ENCODE data around the gene CEP131.

The CEP131 gene

DNA sequence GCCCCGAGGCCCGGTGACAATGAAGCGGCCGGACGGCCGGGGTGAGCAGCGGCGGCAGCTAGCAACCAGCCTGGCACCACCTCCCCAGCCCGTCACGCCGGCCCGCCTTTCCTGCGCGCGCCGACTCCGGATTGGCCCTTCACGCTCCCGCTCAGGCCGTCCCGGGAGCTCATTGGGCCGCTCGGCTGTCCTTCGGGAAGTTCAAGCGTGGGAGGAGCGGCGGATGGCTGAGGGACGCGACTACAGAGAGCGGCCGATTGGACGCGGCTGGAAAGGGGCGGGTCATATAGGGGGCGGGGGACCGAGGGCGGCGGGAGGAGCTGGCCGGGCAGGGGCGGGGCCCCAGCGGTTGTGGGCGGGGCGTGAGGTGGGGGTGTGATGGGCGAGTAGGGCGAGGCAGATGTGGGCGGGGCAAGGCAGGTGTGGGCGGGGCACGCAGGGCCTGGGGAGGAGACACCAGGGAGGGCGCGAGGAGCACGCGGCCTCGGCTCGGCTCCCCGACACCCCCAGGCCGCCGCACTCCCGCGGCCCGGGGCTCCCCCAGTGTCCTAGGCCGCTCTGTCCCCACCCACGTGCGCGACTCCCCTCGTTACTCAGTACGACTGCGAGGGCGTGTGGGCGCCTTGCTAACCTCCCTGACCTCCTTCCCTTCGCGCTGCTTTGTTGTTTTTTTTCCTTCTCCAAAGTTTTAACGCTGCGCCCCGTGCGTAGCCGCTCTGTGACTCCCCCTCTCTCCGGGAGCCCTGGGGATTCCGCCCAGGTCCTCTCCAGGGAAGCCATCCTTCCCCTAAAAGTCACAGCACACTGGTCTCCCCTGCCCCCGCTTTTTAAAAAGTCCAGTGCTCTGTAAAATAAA, at the start of gene CEP131:
CEP131 (minus strand) TSS at position 60 of the 856 bp plus-strand sequence. CDS start 2,909 bp downstream, outside the sequence.
- TF ChIP-seq, protein P1, sequence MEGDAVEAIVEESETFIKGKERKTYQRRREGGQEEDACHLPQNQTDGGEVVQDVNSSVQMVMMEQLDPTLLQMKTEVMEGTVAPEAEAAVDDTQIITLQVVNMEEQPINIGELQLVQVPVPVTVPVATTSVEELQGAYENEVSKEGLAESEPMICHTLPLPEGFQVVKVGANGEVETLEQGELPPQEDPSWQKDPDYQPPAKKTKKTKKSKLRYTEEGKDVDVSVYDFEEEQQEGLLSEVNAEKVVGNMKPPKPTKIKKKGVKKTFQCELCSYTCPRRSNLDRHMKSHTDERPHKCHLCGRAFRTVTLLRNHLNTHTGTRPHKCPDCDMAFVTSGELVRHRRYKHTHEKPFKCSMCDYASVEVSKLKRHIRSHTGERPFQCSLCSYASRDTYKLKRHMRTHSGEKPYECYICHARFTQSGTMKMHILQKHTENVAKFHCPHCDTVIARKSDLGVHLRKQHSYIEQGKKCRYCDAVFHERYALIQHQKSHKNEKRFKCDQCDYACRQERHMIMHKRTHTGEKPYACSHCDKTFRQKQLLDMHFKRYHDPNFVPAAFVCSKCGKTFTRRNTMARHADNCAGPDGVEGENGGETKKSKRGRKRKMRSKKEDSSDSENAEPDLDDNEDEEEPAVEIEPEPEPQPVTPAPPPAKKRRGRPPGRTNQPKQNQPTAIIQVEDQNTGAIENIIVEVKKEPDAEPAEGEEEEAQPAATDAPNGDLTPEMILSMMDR (IDR thresholded peaks at IDR 0.05; ENCODE audit: extremely low read depth, missing control alignments) = no peak
- peak; percentile 100 for DNase-seq (ENCODE audit: low spot score)

DNA sequence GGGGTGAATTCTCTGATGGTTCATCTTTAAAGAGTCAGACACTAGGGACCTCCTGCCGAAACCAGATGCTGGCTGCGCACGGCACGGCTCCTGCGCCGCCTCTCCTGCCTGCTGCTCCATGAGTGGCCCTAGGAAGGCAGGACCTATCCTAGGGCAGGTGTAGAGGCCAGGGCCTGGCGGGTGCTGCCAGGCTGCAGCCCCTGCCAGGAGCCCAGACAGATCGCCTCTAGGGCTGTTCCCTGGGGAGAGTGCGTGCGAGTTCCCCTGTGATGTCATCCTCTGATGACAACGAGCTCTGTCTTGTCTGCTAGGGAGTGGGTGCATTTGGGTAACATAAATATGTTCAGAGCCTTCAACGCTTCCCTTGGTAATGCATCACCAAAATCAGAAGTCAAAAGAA, 48.5 kb upstream of the CEP131 start:
- no peak for DNase-seq (ENCODE audit: low spot score)
- TF ChIP-seq, protein P1 (IDR thresholded peaks at IDR 0.05; ENCODE audit: extremely low read depth, missing control alignments) = no peak

GRCh38 chr17:81270279-81270678, 47.5 kb upstream of the CEP131 start:
- TF ChIP-seq, protein P1 (IDR thresholded peaks at IDR 0.05; ENCODE audit: extremely low read depth, missing control alignments) = no peak
- no peak for DNase-seq (ENCODE audit: low spot score)

DNA sequence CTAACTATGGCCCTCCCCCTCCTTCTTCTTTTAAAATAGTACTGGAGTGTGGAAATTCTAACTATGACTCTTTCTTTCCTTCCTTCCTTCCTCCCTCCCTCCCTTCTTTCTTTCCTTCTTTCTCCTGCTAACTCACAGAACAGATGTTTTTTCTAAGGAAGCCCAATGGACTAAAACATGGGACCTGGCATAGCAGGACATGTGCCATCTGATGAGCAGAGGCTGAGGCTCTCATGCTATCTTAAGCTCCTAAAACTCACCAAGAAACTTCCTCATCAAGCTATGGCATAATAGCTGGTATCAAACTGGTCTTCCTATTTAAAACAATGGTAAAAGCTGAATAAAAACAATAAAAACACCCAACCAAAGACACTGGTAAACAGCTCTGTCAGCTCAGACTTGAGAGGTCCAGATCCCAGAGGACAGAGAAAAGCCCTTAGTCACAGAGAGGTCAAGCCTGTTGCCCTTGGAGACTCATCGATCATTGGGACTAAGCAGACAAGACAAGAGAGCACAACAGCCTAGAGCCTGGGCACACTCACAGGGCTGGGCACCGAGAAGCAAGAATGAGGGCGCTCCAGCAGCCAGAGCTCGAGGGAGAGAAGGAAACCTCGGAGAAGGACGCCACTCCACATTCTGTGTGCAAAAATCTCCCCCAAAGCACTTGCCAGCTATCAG, 44.8 kb upstream of the CEP131 start:
- DNase-seq (ENCODE audit: low spot score) = no peak
- TF ChIP-seq, protein P1 (IDR thresholded peaks at IDR 0.05; ENCODE audit: extremely low read depth, missing control alignments) = no peak

DNA sequence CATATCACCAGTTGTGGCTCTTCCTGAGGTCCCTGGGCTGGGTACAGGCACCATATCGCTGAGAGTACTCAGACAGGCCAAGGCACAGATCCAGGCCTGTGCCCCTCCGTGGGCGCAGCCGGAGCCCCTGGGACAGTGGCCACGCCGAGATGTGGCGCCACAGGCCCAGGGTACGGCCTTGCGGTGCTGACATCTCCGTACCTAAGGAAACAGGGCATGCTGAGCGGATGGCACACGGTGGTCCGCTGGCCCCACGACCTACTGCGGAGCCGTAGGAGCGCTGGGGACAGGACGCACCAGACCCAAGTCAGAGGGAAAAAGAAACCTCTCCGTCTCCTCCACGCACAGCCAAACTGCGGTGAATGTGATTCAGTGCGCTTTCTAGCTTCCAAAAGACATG, 42.8 kb upstream of the CEP131 start:
- TF ChIP-seq, protein P1 (IDR thresholded peaks at IDR 0.05; ENCODE audit: extremely low read depth, missing control alignments) = no peak
- DNase-seq (ENCODE audit: low spot score) = no peak

GRCh38 chr17:81264640-81265039, 41.9 kb upstream of the CEP131 start:
- no peak for DNase-seq (ENCODE audit: low spot score)
- TF ChIP-seq, protein P1 (IDR thresholded peaks at IDR 0.05; ENCODE audit: extremely low read depth, missing control alignments) = no peak

Measured in GM20000 (cell line).